Fibroblast of lung (primary cell): ENCODE measurements around the gene MADCAM1.

ENCODE experiments used
- EZH2 ChIP-seq: IDR thresholded peaks from 2 replicates; pipeline ENCODE4 v1.5.1; 2012; ENCODE audit warnings: low read length, control low read depth, mild to moderate bottlenecking; ENCODE audit errors: missing control alignments
- TF ChIP-seq, protein P1 (sequence below), 2 donors: IDR thresholded peaks in 1 of 2; conservative IDR thresholded peaks in 1 of 2; 1 replicate in 1 of 2; 2 replicates in 1 of 2; pipeline ENCODE4 v1.5.1; 2011 to 2012; ENCODE audit warnings: low read length in 2 of 2, control low read depth in 1 of 2, inconsistent platforms in 1 of 2, low read depth in 1 of 2, mild to moderate bottlenecking in 1 of 2

DNA sequence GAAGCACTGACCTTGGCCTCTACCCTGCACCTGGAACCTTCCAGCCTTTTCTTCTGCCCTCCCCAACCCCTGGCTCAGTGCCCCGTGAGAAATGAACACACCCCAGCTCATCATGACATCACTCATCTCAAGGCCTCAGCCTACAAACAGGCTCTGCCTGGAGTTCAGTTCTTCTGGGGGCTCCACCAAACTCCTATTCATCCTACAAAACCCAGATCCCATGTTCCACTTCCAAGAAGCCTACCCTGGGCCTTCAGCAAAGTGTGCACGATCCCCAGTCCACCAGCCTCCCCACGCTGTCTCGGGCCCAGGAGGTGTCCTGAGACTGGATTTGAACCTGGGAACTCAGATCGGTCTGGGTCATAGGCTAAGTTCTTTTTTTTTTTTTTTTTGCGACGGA, 26.5 kb upstream of the MADCAM1 start:
- TF ChIP-seq, protein P1, sequence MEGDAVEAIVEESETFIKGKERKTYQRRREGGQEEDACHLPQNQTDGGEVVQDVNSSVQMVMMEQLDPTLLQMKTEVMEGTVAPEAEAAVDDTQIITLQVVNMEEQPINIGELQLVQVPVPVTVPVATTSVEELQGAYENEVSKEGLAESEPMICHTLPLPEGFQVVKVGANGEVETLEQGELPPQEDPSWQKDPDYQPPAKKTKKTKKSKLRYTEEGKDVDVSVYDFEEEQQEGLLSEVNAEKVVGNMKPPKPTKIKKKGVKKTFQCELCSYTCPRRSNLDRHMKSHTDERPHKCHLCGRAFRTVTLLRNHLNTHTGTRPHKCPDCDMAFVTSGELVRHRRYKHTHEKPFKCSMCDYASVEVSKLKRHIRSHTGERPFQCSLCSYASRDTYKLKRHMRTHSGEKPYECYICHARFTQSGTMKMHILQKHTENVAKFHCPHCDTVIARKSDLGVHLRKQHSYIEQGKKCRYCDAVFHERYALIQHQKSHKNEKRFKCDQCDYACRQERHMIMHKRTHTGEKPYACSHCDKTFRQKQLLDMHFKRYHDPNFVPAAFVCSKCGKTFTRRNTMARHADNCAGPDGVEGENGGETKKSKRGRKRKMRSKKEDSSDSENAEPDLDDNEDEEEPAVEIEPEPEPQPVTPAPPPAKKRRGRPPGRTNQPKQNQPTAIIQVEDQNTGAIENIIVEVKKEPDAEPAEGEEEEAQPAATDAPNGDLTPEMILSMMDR (conservative IDR thresholded peaks at IDR 0.05 in 1 of 2, IDR thresholded peaks at IDR 0.05 in 1 of 2; ENCODE audit: low read depth in 1 of 2, low read length in 2 of 2) = no peak
- no peak for TF ChIP-seq EZH2
